ENCODE measurements around the gene DCTN3. TPM values are rescaled to one million over a fixed set of nuclear protein-coding genes. Genes with fewer than 3 reads are reported as not detected.

The DCTN3 gene
- total and polyA plus RNA-seq, 9 of the 15 experiments (the other 6 are each of a cell fraction or from before 2014, with no cell fraction given): 11.0 to 51.0 (median 41.9) TPM

Small RNA genes within 50 kb of the gene (small RNA-seq; reads per million reads assigned to genes)
- not detected for gene CCL27

Other genes with a start within 250 kb of the DCTN3 start
Only the 7 nearest of the 13 such genes appear.
- not detected in 2 replicates for gene CNTFR, start 30.8 kb downstream of the DCTN3 start, total RNA-seq (2014; rRNA removed)
- gene CNTFR, start 30.8 kb downstream of the DCTN3 start, total RNA-seq (2014; rRNA removed; fragmentation: Illumina TruSeq; extraction: Trizol): not detected in 2 replicates
- gene CNTFR, start 30.8 kb downstream of the DCTN3 start, total RNA-seq (2015; rRNA removed; fragmentation: Illumina TruSeq; extraction: Trizol): not detected in 2 replicates
- not detected in 2 replicates for gene CNTFR, start 30.8 kb downstream of the DCTN3 start, total RNA-seq (2021)
- not detected in 2 replicates for gene CNTFR, start 30.8 kb downstream of the DCTN3 start, polyA plus RNA-seq (2011; rRNA removed)
- gene CNTFR, start 30.8 kb downstream of the DCTN3 start, polyA plus RNA-seq (2014; fragmentation: Illumina TruSeq; extraction: Trizol): not detected in 2 replicates
- not detected for gene CNTFR, start 30.8 kb downstream of the DCTN3 start, polyA plus RNA-seq (2014; fragmentation: Nextera tagmentation; extraction: Ambion mirVana)
- not detected in 2 replicates for gene CNTFR, start 30.8 kb downstream of the DCTN3 start, polyA plus RNA-seq (2014; rRNA removed)
- gene RPP25L, start 8.4 kb downstream of the DCTN3 start, total RNA-seq (2014; rRNA removed): 42.0 and 51.6 TPM in 2 replicates
- gene RPP25L, start 8.4 kb downstream of the DCTN3 start, total RNA-seq (2014; rRNA removed; fragmentation: Illumina TruSeq; extraction: Trizol): 12.1 and 19.1 TPM in 2 replicates
- 24.6 and 25.4 TPM in 2 replicates for gene RPP25L, start 8.4 kb downstream of the DCTN3 start, total RNA-seq (2015; rRNA removed; fragmentation: Illumina TruSeq; extraction: Trizol)
- gene RPP25L, start 8.4 kb downstream of the DCTN3 start, total RNA-seq (2021): 34.9 and 38.2 TPM in 2 replicates
- 31.5 and 36.7 TPM in 2 replicates for gene RPP25L, start 8.4 kb downstream of the DCTN3 start, polyA plus RNA-seq (2011; rRNA removed)
- gene RPP25L, start 8.4 kb downstream of the DCTN3 start, polyA plus RNA-seq (2014; fragmentation: Illumina TruSeq; extraction: Trizol): 19.7 and 39.2 TPM in 2 replicates
- gene RPP25L, start 8.4 kb downstream of the DCTN3 start, polyA plus RNA-seq (2014; fragmentation: Nextera tagmentation; extraction: Ambion mirVana): 10 to 100 TPM; 16.3 to 29.0 TPM
- gene RPP25L, start 8.4 kb downstream of the DCTN3 start, polyA plus RNA-seq (2014; rRNA removed): 43.7 and 48.2 TPM in 2 replicates
- not detected in 2 replicates for gene ARID3C, start 8.6 kb upstream of the DCTN3 start, total RNA-seq (2014; rRNA removed)
- gene ARID3C, start 8.6 kb upstream of the DCTN3 start, total RNA-seq (2014; rRNA removed; fragmentation: Illumina TruSeq; extraction: Trizol): not detected in 2 replicates
- not detected in 2 replicates for gene ARID3C, start 8.6 kb upstream of the DCTN3 start, total RNA-seq (2015; rRNA removed; fragmentation: Illumina TruSeq; extraction: Trizol)
- not detected in 2 replicates for gene ARID3C, start 8.6 kb upstream of the DCTN3 start, total RNA-seq (2021)
- gene ARID3C, start 8.6 kb upstream of the DCTN3 start, polyA plus RNA-seq (2011; rRNA removed): not detected in 2 replicates
- not detected in 2 replicates for gene ARID3C, start 8.6 kb upstream of the DCTN3 start, polyA plus RNA-seq (2014; fragmentation: Illumina TruSeq; extraction: Trizol)
- not detected for gene ARID3C, start 8.6 kb upstream of the DCTN3 start, polyA plus RNA-seq (2014; fragmentation: Nextera tagmentation; extraction: Ambion mirVana)
- gene ARID3C, start 8.6 kb upstream of the DCTN3 start, polyA plus RNA-seq (2014; rRNA removed): not detected in 2 replicates
- gene SIGMAR1, start 17.3 kb upstream of the DCTN3 start, total RNA-seq (2014; rRNA removed): 43.0 and 57.5 TPM in 2 replicates
- gene SIGMAR1, start 17.3 kb upstream of the DCTN3 start, total RNA-seq (2014; rRNA removed; fragmentation: Illumina TruSeq; extraction: Trizol): 31.4 and 33.5 TPM in 2 replicates
- 29.9 and 31.2 TPM in 2 replicates for gene SIGMAR1, start 17.3 kb upstream of the DCTN3 start, total RNA-seq (2015; rRNA removed; fragmentation: Illumina TruSeq; extraction: Trizol)
- gene SIGMAR1, start 17.3 kb upstream of the DCTN3 start, total RNA-seq (2021): 50.4 and 55.8 TPM in 2 replicates
- 22.1 and 35.2 TPM in 2 replicates for gene SIGMAR1, start 17.3 kb upstream of the DCTN3 start, polyA plus RNA-seq (2011; rRNA removed)
- 75.2 and 80.0 TPM in 2 replicates for gene SIGMAR1, start 17.3 kb upstream of the DCTN3 start, polyA plus RNA-seq (2014; fragmentation: Illumina TruSeq; extraction: Trizol)
- gene SIGMAR1, start 17.3 kb upstream of the DCTN3 start, polyA plus RNA-seq (2014; fragmentation: Nextera tagmentation; extraction: Ambion mirVana): 10 to 100 TPM in 1 of 2 experiments, 1 to 10 TPM in 1; 6.9 to 16.4 TPM
- 56.6 and 57.5 TPM in 2 replicates for gene SIGMAR1, start 17.3 kb upstream of the DCTN3 start, polyA plus RNA-seq (2014; rRNA removed)
- 15.6 and 16.6 TPM in 2 replicates for gene GALT, start 26.2 kb upstream of the DCTN3 start, total RNA-seq (2014; rRNA removed)
- 4.4 and 7.3 TPM in 2 replicates for gene GALT, start 26.2 kb upstream of the DCTN3 start, total RNA-seq (2014; rRNA removed; fragmentation: Illumina TruSeq; extraction: Trizol)
- gene GALT, start 26.2 kb upstream of the DCTN3 start, total RNA-seq (2015; rRNA removed; fragmentation: Illumina TruSeq; extraction: Trizol): 10.5 and 11.8 TPM in 2 replicates
- gene GALT, start 26.2 kb upstream of the DCTN3 start, total RNA-seq (2021): 19.9 and 21.3 TPM in 2 replicates
- 12.7 and 22.5 TPM in 2 replicates for gene GALT, start 26.2 kb upstream of the DCTN3 start, polyA plus RNA-seq (2011; rRNA removed)
- gene GALT, start 26.2 kb upstream of the DCTN3 start, polyA plus RNA-seq (2014; fragmentation: Illumina TruSeq; extraction: Trizol): 17.0 TPM in 2 replicates
- 10 to 100 TPM; 15.0 to 29.2 TPM for gene GALT, start 26.2 kb upstream of the DCTN3 start, polyA plus RNA-seq (2014; fragmentation: Nextera tagmentation; extraction: Ambion mirVana)
- 21.1 and 21.6 TPM in 2 replicates for gene GALT, start 26.2 kb upstream of the DCTN3 start, polyA plus RNA-seq (2014; rRNA removed)
- gene IL11RA, start 31.7 kb upstream of the DCTN3 start, total RNA-seq (2014; rRNA removed): 2.1 and 3.1 TPM in 2 replicates
- gene IL11RA, start 31.7 kb upstream of the DCTN3 start, total RNA-seq (2014; rRNA removed; fragmentation: Illumina TruSeq; extraction: Trizol): 1.7 and 2.0 TPM in 2 replicates
- 1.7 and 3.1 TPM in 2 replicates for gene IL11RA, start 31.7 kb upstream of the DCTN3 start, total RNA-seq (2015; rRNA removed; fragmentation: Illumina TruSeq; extraction: Trizol)
- gene IL11RA, start 31.7 kb upstream of the DCTN3 start, total RNA-seq (2021): 4.0 and 4.3 TPM in 2 replicates
- 4.3 and 5.6 TPM in 2 replicates for gene IL11RA, start 31.7 kb upstream of the DCTN3 start, polyA plus RNA-seq (2011; rRNA removed)
- 2.5 and 2.8 TPM in 2 replicates for gene IL11RA, start 31.7 kb upstream of the DCTN3 start, polyA plus RNA-seq (2014; fragmentation: Illumina TruSeq; extraction: Trizol)
- under 1 TPM; 0.11 to 0.36 TPM for gene IL11RA, start 31.7 kb upstream of the DCTN3 start, polyA plus RNA-seq (2014; fragmentation: Nextera tagmentation; extraction: Ambion mirVana)
- gene IL11RA, start 31.7 kb upstream of the DCTN3 start, polyA plus RNA-seq (2014; rRNA removed): 5.8 and 5.9 TPM in 2 replicates
- 0.49 TPM in 1 of 2 replicates, not detected in the other for gene CCL27, start 42.2 kb upstream of the DCTN3 start, total RNA-seq (2014; rRNA removed)
- gene CCL27, start 42.2 kb upstream of the DCTN3 start, total RNA-seq (2014; rRNA removed; fragmentation: Illumina TruSeq; extraction: Trizol): not detected in 2 replicates
- gene CCL27, start 42.2 kb upstream of the DCTN3 start, total RNA-seq (2015; rRNA removed; fragmentation: Illumina TruSeq; extraction: Trizol): not detected in 2 replicates
- 0.20 TPM in 1 of 2 replicates, not detected in the other for gene CCL27, start 42.2 kb upstream of the DCTN3 start, total RNA-seq (2021)
- 0.30 TPM in 1 of 2 replicates, not detected in the other for gene CCL27, start 42.2 kb upstream of the DCTN3 start, polyA plus RNA-seq (2011; rRNA removed)
- gene CCL27, start 42.2 kb upstream of the DCTN3 start, polyA plus RNA-seq (2014; fragmentation: Illumina TruSeq; extraction: Trizol): 0.34 TPM in 1 of 2 replicates, not detected in the other
- under 1 TPM in 1 of 2 experiments, not detected in 1; 0.10 TPM for gene CCL27, start 42.2 kb upstream of the DCTN3 start, polyA plus RNA-seq (2014; fragmentation: Nextera tagmentation; extraction: Ambion mirVana)
- 0.30 and 0.53 TPM in 2 replicates for gene CCL27, start 42.2 kb upstream of the DCTN3 start, polyA plus RNA-seq (2014; rRNA removed)

Data from K562 (cell line).